HCT116 (cell line): Measurements from ENCODE around the gene UTP14A.

ENCODE experiments used
- ATF3 ChIP-seq: IDR thresholded peaks from 2 replicates; pipeline ENCODE4 v1.6.1; 2012
- CEBPB ChIP-seq: IDR thresholded peaks from 2 replicates; pipeline ENCODE4 v1.6.1; 2012; ENCODE audit warnings: low read depth
- CTCF ChIP-seq, 3 experiments: fragments of 200-600 bp in 1 of 3; sonication (generic) in 1 of 3; IDR thresholded peaks in 2 of 3; conservative IDR thresholded peaks in 1 of 3; 2 replicates each; pipeline ENCODE4 v1.5.1; 2012 to 2017; ENCODE audit warnings: low read depth in 2 of 3, low read length in 2 of 3, antibody characterized with exemption in 1 of 3, borderline replicate concordance in 1 of 3, control low read depth in 1 of 3, mild to moderate bottlenecking in 1 of 3, mixed read lengths in 1 of 3, mixed run types in 1 of 3, moderate library complexity in 1 of 3; ENCODE audit not compliant: insufficient read depth in 1 of 3
- EZH2 ChIP-seq: fragments of 200-600 bp; sonication (generic); IDR thresholded peaks from 2 replicates; pipeline ENCODE4 v1.6.1; 2017; ENCODE audit warnings: antibody characterized with exemption, mixed run types
- EZH2phosphoT487 ChIP-seq: fragments of 200-600 bp; IDR thresholded peaks from 2 replicates; pipeline ENCODE4 v1.6.1; 2018; ENCODE audit warnings: antibody characterized with exemption, borderline replicate concordance
- MAX ChIP-seq: IDR thresholded peaks from 2 replicates; pipeline ENCODE4 v1.6.1; 2012
- POLR2A ChIP-seq: IDR thresholded peaks from 2 replicates; pipeline ENCODE4 v1.7.0; 2011; ENCODE audit warnings: borderline replicate concordance; ENCODE audit not compliant: insufficient read depth, insufficient read length; ENCODE audit errors: extremely low read depth
- POLR2AphosphoS5 ChIP-seq: IDR thresholded peaks from 2 replicates; pipeline ENCODE4 v1.6.1; 2011; ENCODE audit warnings: mild to moderate bottlenecking, low read depth, low read length, moderate library complexity
- REST ChIP-seq: IDR thresholded peaks from 2 replicates; pipeline ENCODE4 v1.6.1; 2012; ENCODE audit warnings: low read depth
- SIN3A ChIP-seq: IDR thresholded peaks from 2 replicates; pipeline ENCODE4 v1.6.1; 2012; ENCODE audit warnings: low read depth
- SP1 ChIP-seq: IDR thresholded peaks from 2 replicates; pipeline ENCODE4 v1.6.1; 2012; ENCODE audit warnings: low read depth
- SRF ChIP-seq: IDR thresholded peaks from 2 replicates; pipeline ENCODE4 v1.6.1; 2012; ENCODE audit warnings: low read depth
- YY1 ChIP-seq: IDR thresholded peaks from 2 replicates; pipeline ENCODE4 v1.6.1; 2011; ENCODE audit warnings: low read length, low read depth, moderate library complexity, mild to moderate bottlenecking; ENCODE audit not compliant: insufficient replicate concordance; ENCODE audit errors: extremely low read depth
- ZNF274 ChIP-seq: fragments of 200-500 bp; sonication (Bioruptor generic); IDR thresholded peaks from 2 replicates; pipeline ENCODE4 v1.6.1; 2014; ENCODE audit warnings: mild to moderate bottlenecking, low read depth, low read length, inconsistent platforms

- TF ChIP-seq CTCF (IDR thresholded peaks at IDR 0.05 in 2 of 3, conservative IDR thresholded peaks at IDR 0.05 in 1 of 3; ENCODE audit: borderline replicate concordance in 1 of 3, insufficient read depth in 1 of 3, low read depth in 2 of 3, low read length in 2 of 3) (no peak), MAX (no peak), EZH2 (no peak), REST (no peak), YY1 (no peak), ATF3 (no peak), SP1 (no peak), SRF (no peak), ZNF274 (no peak), SIN3A (no peak), POLR2A (no peak), POLR2AphosphoS5 (no peak), CEBPB (no peak), EZH2phosphoT487 (no peak)
Observed at GRCh38 chrX:129940721-129941120, 34.8 kb downstream of the UTP14A start.
